Astrocyte (in vitro differentiated cells and primary cell): ENCODE results near the gene PLD1.

ENCODE experiments used
- CTCF ChIP-seq: IDR thresholded peaks from 2 replicates; pipeline ENCODE4 v1.5.1; 2011; ENCODE audit warnings: low read depth, mild to moderate bottlenecking, inconsistent platforms, low read length, moderate library complexity; ENCODE audit not compliant: insufficient read depth
- EZH2 ChIP-seq: IDR thresholded peaks from 2 replicates; pipeline ENCODE4 v1.6.1; 2012; ENCODE audit warnings: mild to moderate bottlenecking, low read length, inconsistent platforms; ENCODE audit not compliant: insufficient read depth

GRCh38 chr3:171748064-171748924 is 62.0 kb downstream of the PLD1 start:
- TF ChIP-seq CTCF (no peak), EZH2 (no peak)
